ENCODE measurements around the gene PPIG. TPM values are rescaled to one million over a fixed set of nuclear protein-coding genes. Genes with fewer than 3 reads are reported as not detected.
"Not testable (repeated sequence)": the region's sequence is repeated elsewhere in the genome, so short reads cannot be mapped to it uniquely, and the experiment has no call there.

Gene PPIG
- total RNA-seq, 1 experiment from 2014 or later = 66.2 TPM

DNA sequence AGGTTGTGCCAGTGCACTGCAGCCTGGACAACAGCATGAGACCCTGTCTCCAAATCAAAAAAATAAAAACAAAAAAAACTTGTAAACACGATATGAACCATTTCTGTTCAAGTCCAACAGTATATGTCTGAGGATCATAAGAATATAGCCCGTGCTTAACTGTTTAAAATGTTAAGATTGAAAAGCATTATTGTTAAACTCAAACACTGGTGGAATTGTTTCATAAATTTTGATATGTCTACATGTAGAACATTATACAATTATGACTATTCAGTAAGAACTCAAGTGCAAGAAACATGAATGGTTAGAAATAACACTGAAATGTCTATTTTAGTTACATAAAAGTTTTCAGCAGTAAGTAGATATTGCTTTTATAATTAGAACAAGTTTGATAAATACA, 29.7 kb downstream of the PPIG start:
- Histone ChIP-seq H4K91ac (ENCODE audit: insufficient read length, low read depth, low read length) (no peak overlapping the region), H3K4me2 (ENCODE audit: insufficient read depth, insufficient read length, low read length) (no peak overlapping the region), H3K79me1 (ENCODE audit: insufficient read depth, low read depth, low read length, poor library complexity, severe bottlenecking) (no peaks in the 10 kb centered on the region), H2BK12ac (ENCODE audit: insufficient read length, low read depth, low read length) (no peak overlapping the region), H4K8ac (replicated peaks; ENCODE audit: insufficient read length, low read depth, low read length) (no peak overlapping the region), H3K27me3 (ENCODE audit: insufficient read depth, low read length) (no peaks in the 10 kb centered on the region), H3K9me3 (ENCODE audit: control insufficient read depth, low read depth, low read length) (no peaks in the 10 kb centered on the region), H3K23ac (ENCODE audit: insufficient read length, low read depth, low read length) (no peak overlapping the region), H2BK120ac (ENCODE audit: low read depth, low read length, poor library complexity, severe bottlenecking) (no peak overlapping the region), H4K5ac (ENCODE audit: insufficient read length, low read depth, low read length) (no peak overlapping the region), H2AFZ (ENCODE audit: low read length) (no peak overlapping the region), H2BK15ac (ENCODE audit: low read depth, low read length) (no peak overlapping the region), H2BK5ac (ENCODE audit: insufficient read length, low read length) (no peak overlapping the region), H3K18ac (ENCODE audit: insufficient read length, low read depth, low read length) (no peak overlapping the region), H3K79me2 (ENCODE audit: insufficient read depth, low read length) (no peaks in the 10 kb centered on the region; the same call in 1 of the 2 replicates), H2AK5ac (ENCODE audit: insufficient read length, low read length) (no peak overlapping the region), H3K14ac (ENCODE audit: insufficient read depth, low read length) (no peak overlapping the region), H3T11ph (ENCODE audit: low read length) (no peak overlapping the region), H3K56ac (ENCODE audit: insufficient read length, low read depth, low read length) (no peak overlapping the region), H3K9ac (ENCODE audit: extremely low read depth, insufficient read length, low read length) (no peak overlapping the region), H3K27ac (ENCODE audit: insufficient read length, low read depth, low read length) (no peak overlapping the region), H4K20me1 (ENCODE audit: control insufficient read depth, insufficient read depth, insufficient read length) (no peaks in the 10 kb centered on the region), H2BK20ac (ENCODE audit: low read depth, low read length, poor library complexity, severe bottlenecking) (no peak overlapping the region), H3K23me2 (ENCODE audit: insufficient read length, low read depth, low read length, poor library complexity, severe bottlenecking) (no peaks in the 10 kb centered on the region), H3K4me1 (ENCODE audit: insufficient read depth, low read length) (no peaks in the 10 kb centered on the region), H3K4ac (ENCODE audit: low read depth, low read length) (no peak overlapping the region)
- WGBS (ENCODE audit: extremely low coverage, insufficient read length, low lambda C conversion rate) = no CpG with 5 or more reads among the region's 2 CpGs
- Mint-ChIP-seq H3K9me3 (peaks cover 9% of the 10 kb centered on the region in 2 experiments), H3K4me3 (no peak overlapping the region), H3K27me3 (ENCODE audit: low read depth) (no peaks in the 10 kb centered on the region), H3K4me1 (no peaks in the 10 kb centered on the region), H3K27ac (no peak overlapping the region), H3K36me3 (ENCODE audit: insufficient read depth in 1 of 3, low read depth in 3 of 3) (peaks cover 72 to 94% (median 93%) of the 10 kb centered on the region in 3 experiments)
- DNase-seq = no peak
- TF ChIP-seq CTCF (conservative IDR thresholded peaks at IDR 0.05) = no peak

DNA sequence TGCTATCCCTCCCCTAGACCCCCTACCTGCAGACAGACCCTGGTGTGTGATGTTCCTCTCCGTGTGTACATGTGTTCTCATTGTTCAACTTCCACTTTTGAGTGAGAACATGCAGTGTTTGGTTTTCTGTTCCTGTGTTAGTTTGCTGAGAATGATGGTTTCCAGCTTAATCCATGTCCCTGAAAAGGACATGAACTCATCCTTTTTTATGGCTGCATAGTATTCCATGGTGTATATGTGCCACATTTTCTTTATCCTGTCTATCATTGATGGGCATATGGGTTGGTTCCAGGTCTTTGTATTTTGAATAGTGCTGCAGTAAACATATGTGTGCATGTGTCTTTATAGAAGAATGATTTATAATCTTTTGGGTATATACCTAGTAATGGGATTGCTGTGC, 31.8 kb downstream of the PPIG start:
- H2BK20ac ChIP-seq (ENCODE audit: low read depth, low read length, poor library complexity, severe bottlenecking); H3K27me3 Mint-ChIP-seq (ENCODE audit: low read depth); H4K91ac ChIP-seq (ENCODE audit: insufficient read length, low read depth, low read length); H2BK12ac ChIP-seq (ENCODE audit: insufficient read length, low read depth, low read length); H3K4ac ChIP-seq (ENCODE audit: low read depth, low read length); H4K5ac ChIP-seq (ENCODE audit: insufficient read length, low read depth, low read length); H2BK15ac ChIP-seq (ENCODE audit: low read depth, low read length); H3K14ac ChIP-seq (ENCODE audit: insufficient read depth, low read length); H3K18ac ChIP-seq (ENCODE audit: insufficient read length, low read depth, low read length); H3K23ac ChIP-seq (ENCODE audit: insufficient read length, low read depth, low read length); H2AFZ ChIP-seq (ENCODE audit: low read length); H3K79me1 ChIP-seq (ENCODE audit: insufficient read depth, low read depth, low read length, poor library complexity, severe bottlenecking); H2AK5ac ChIP-seq (ENCODE audit: insufficient read length, low read length); DNase-seq; H3K27ac Mint-ChIP-seq; H3K4me2 ChIP-seq (ENCODE audit: insufficient read depth, insufficient read length, low read length); H3T11ph ChIP-seq (ENCODE audit: low read length); H3K9me3 ChIP-seq (ENCODE audit: control insufficient read depth, low read depth, low read length); H2BK120ac ChIP-seq (ENCODE audit: low read depth, low read length, poor library complexity, severe bottlenecking); H3K4me1 Mint-ChIP-seq; H3K27ac ChIP-seq (ENCODE audit: insufficient read length, low read depth, low read length); H3K9ac ChIP-seq (ENCODE audit: extremely low read depth, insufficient read length, low read length); H3K23me2 ChIP-seq (ENCODE audit: insufficient read length, low read depth, low read length, poor library complexity, severe bottlenecking); H2BK5ac ChIP-seq (ENCODE audit: insufficient read length, low read length); H3K4me1 ChIP-seq (ENCODE audit: insufficient read depth, low read length); H3K9me3 Mint-ChIP-seq; H3K27me3 ChIP-seq (ENCODE audit: insufficient read depth, low read length); H3K4me3 Mint-ChIP-seq; H4K8ac ChIP-seq (replicated peaks; ENCODE audit: insufficient read length, low read depth, low read length); H3K56ac ChIP-seq (ENCODE audit: insufficient read length, low read depth, low read length); H3K79me2 ChIP-seq (ENCODE audit: insufficient read depth, low read length); H4K20me1 ChIP-seq (ENCODE audit: control insufficient read depth, insufficient read depth, insufficient read length): not testable (repeated sequence)
- WGBS (ENCODE audit: extremely low coverage, insufficient read length, low lambda C conversion rate) = no CpG with 5 or more reads among the region's 1 CpG
- peaks cover 59 to 87% (median 86%) of the 10 kb centered on the region in 3 experiments for H3K36me3 Mint-ChIP-seq (ENCODE audit: insufficient read depth in 1 of 3, low read depth in 3 of 3)
